ENCODE results near the gene RELA. TPM values are rescaled to one million over a fixed set of nuclear protein-coding genes. Genes with fewer than 3 reads are reported as not detected.

Gene RELA
- total RNA-seq, 2 experiments from 2014 or later = 76.7 to 79.8 TPM

DNA sequence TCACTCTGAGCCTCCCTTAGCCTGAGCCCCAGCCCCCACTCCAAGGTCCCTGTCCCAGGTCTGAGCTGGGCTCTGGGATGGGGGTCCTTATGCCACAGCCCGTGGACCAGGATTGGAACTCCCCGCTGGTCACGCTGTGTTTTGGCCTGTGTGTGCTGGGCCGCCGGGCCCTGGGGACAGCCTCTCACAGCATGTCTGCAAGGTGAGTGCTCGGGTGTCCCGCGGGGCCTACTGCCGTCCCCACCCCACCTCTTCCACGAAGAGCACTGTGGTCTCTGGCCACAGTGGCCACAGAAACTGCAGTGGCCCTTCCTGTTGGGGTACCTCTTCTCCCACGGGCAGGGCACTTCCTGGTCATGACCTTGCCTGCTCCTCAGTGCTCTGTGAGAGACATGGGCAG lies 28.3 kb downstream of the RELA start:
- Mint-ChIP-seq H3K27ac (peak overlapping the region; percentile 55), H3K27me3 (no peaks in the 10 kb centered on the region), H3K9me3 (no peaks in the 10 kb centered on the region), H3K4me1 (peaks cover 28% of the 10 kb centered on the region), H3K36me3 (ENCODE audit: low read depth) (peaks cover 17% of the 10 kb centered on the region), H3K4me3 (no peak overlapping the region)
- no peak for DNase-seq
- CTCF ChIA-PET = interaction anchor here (1.4 kb wide), 1 partner anchor 15 kb away, joined by 3 read pairs; no protein-coding TSS in a partner anchor
- POLR2A ChIA-PET = no interaction called here

DNA sequence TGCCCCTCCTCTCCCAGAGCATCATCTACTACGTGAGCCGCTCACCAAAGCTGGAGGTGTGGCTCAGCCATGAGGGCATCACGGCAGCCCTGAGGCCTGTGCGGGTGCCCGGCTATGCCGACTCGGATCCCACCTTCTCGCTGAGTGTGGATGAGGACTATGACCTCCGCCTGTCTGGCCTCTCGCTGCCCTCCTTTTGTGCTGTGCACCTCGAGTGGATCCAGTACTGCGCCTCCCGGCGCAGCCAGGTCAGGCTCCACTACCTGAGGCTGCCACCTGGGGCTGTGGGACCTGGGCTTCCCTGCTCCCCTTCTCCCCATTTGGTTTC lies 28.6 kb downstream of the RELA start:
- H3K27me3 Mint-ChIP-seq = no peaks in the 10 kb centered on the region
- no peaks in the 10 kb centered on the region for H3K9me3 Mint-ChIP-seq
- ChIA-PET POLR2A (no interaction called here), CTCF (interaction anchor here (0.6 to 1.6 kb wide), 4 partner anchors 11 to 1961 kb away, joined by 3 to 5 read pairs (median 4); no protein-coding TSS in a partner anchor)
- H3K36me3 Mint-ChIP-seq (ENCODE audit: low read depth) = peaks cover 18% of the 10 kb centered on the region
- DNase-seq = no peak
- H3K4me3 Mint-ChIP-seq = no peak overlapping the region
- H3K4me1 Mint-ChIP-seq = peaks cover 28% of the 10 kb centered on the region
- H3K27ac Mint-ChIP-seq = peak overlapping the region; percentile 55

DNA sequence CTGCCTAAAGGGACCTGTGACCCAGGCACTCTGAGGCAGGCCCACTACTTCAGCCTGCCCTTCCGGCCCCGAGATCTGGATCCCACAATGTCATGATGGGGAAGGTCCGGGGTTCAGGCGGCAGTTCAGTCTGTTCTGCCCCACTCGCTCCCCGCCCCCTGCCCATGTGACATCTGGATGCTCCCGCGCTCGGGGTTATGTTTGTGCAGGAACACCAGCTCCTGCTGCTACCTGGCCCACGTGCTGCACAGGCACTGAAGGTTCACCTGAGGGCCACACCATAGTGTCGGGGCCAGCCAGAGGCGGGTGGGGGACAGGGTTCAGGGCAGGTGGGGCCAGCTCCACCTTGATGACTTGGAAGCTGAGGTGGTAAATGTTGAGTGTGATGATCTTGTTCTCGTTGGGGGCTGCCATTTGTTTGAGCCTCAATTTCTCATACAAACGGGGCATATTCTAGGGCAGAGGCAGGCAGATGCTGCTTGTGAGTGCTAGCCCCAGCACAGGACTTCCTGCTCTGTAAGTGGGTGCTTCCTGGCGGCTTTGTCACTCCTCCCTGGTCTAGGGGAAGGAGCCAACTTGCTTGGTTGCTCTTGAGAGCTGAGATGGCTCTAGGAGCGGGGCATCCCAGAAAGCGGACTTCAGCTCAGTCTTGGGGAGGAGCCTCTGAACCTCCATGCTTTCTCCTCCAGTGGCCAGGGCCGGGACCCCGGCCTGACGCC lies 29.2 kb downstream of the RELA start:
- DNase-seq = peak; percentile 38
- CTCF ChIA-PET = interaction anchor here (0.6 to 1.6 kb wide), 6 partner anchors 9 to 1961 kb away, joined by 3 to 5 read pairs (median 4); no protein-coding TSS in a partner anchor
- H3K4me3 Mint-ChIP-seq = no peak overlapping the region

GRCh38 chr11:65630215-65630614 lies 32.5 kb downstream of the RELA start:
- H3K27ac Mint-ChIP-seq = no peak overlapping the region
- peaks cover 22% of the 10 kb centered on the region for H3K4me1 Mint-ChIP-seq
- POLR2A ChIA-PET = no interaction called here

More for the DNA sequence above, 29.2 kb downstream of the RELA start:
- H3K27me3 Mint-ChIP-seq = no peaks in the 10 kb centered on the region
- H3K36me3 Mint-ChIP-seq (ENCODE audit: low read depth) = peaks cover 18% of the 10 kb centered on the region
- peak overlapping the region; percentile 55 for H3K27ac Mint-ChIP-seq
- peaks cover 28% of the 10 kb centered on the region for H3K4me1 Mint-ChIP-seq
- POLR2A ChIA-PET = no interaction called here
- no peaks in the 10 kb centered on the region for H3K9me3 Mint-ChIP-seq

GRCh38 chr11:65629579-65629978 lies 33.1 kb downstream of the RELA start:
- DNase-seq = no peak
- no peaks in the 10 kb centered on the region for H3K27me3 Mint-ChIP-seq
- no peak overlapping the region for H3K27ac Mint-ChIP-seq
- no peaks in the 10 kb centered on the region for H3K9me3 Mint-ChIP-seq
- ChIA-PET CTCF (no interaction called here), POLR2A (interaction anchor here (0.5 kb wide), 1 partner anchor 19 kb away, joined by 3 read pairs; no protein-coding TSS in a partner anchor)
- H3K4me3 Mint-ChIP-seq = no peak overlapping the region
- H3K36me3 Mint-ChIP-seq (ENCODE audit: low read depth) = peaks cover 23% of the 10 kb centered on the region
- H3K4me1 Mint-ChIP-seq = peaks cover 18% of the 10 kb centered on the region

More at GRCh38 chr11:65630215-65630614, 32.5 kb downstream of the RELA start:
- CTCF ChIA-PET = no interaction called here
- peaks cover 24% of the 10 kb centered on the region for H3K36me3 Mint-ChIP-seq (ENCODE audit: low read depth)
- no peaks in the 10 kb centered on the region for H3K27me3 Mint-ChIP-seq
- H3K9me3 Mint-ChIP-seq = no peaks in the 10 kb centered on the region
- H3K4me3 Mint-ChIP-seq = no peak overlapping the region
- DNase-seq = no peak

DNA sequence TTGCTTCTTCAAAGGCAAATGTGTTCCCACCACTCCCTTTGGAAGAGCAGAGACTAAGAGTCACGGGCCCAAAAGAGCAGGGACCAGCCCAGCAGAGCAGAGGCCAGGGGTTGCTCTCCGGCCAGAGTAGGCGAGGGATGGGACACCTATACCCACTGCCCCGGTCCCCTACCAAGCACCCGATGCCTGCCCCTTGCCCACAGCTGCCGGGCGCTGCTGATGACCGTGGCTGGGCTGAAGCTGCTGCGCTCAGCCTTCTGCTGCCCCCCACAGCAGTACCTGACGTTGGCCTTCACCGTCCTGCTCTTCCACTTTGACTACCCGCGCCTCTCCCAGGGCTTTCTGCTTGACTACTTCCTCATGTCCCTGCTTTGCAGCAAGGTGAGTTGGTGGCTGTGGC lies 35.5 kb downstream of the RELA start:
- Mint-ChIP-seq H3K36me3 (ENCODE audit: low read depth) (peaks cover 19% of the 10 kb centered on the region), H3K4me1 (peaks cover 4% of the 10 kb centered on the region), H3K9me3 (no peaks in the 10 kb centered on the region), H3K27me3 (no peaks in the 10 kb centered on the region), H3K4me3 (no peak overlapping the region), H3K27ac (no peak overlapping the region)
- ChIA-PET CTCF (interaction anchor here (1.3 to 2.2 kb wide), 3 partner anchors 10 to 12 kb away, joined by 3 to 7 read pairs (median 7); no protein-coding TSS in a partner anchor), POLR2A (no interaction called here)
- DNase-seq = no peak

GRCh38 chr11:65625628-65626342 lies 36.9 kb downstream of the RELA start:
- CTCF ChIA-PET = interaction anchor here (0.8 to 1.7 kb wide), 10 partner anchors 8 to 193 kb away, joined by 3 to 8 read pairs (median 4); partner anchors contain the start of genes KAT5 and SIPA1
- Mint-ChIP-seq H3K4me1 (peaks cover 4% of the 10 kb centered on the region), H3K9me3 (no peaks in the 10 kb centered on the region), H3K27ac (no peak overlapping the region), H3K36me3 (ENCODE audit: low read depth) (peaks cover 29% of the 10 kb centered on the region), H3K4me3 (no peak overlapping the region), H3K27me3 (no peaks in the 10 kb centered on the region)
- peak; percentile 62 for DNase-seq
- POLR2A ChIA-PET = no interaction called here

GRCh38 chr11:65624931-65625627 lies 37.6 kb downstream of the RELA start:
- no peak for DNase-seq
- H3K27me3 Mint-ChIP-seq = no peaks in the 10 kb centered on the region
- peaks cover 4% of the 10 kb centered on the region for H3K4me1 Mint-ChIP-seq
- H3K4me3 Mint-ChIP-seq = no peak overlapping the region
- CTCF ChIA-PET = interaction anchor here (0.8 to 1.7 kb wide), 9 partner anchors 8 to 193 kb away, joined by 3 to 8 read pairs (median 4); partner anchors contain the start of genes KAT5 and SIPA1
- H3K36me3 Mint-ChIP-seq (ENCODE audit: low read depth) = peaks cover 29% of the 10 kb centered on the region
- H3K27ac Mint-ChIP-seq = peak overlapping the region; percentile 19
- POLR2A ChIA-PET = no interaction called here
- no peaks in the 10 kb centered on the region for H3K9me3 Mint-ChIP-seq

- H3K4me1 Mint-ChIP-seq = peaks cover 8% of the 10 kb centered on the region
These were observed 38.7 kb downstream of the RELA start for GRCh38 chr11:65623852-65624616.

GRCh38 chr11:65623177-65623576 lies 39.5 kb downstream of the RELA start:
- Mint-ChIP-seq H3K36me3 (ENCODE audit: low read depth) (peaks cover 35% of the 10 kb centered on the region), H3K4me3 (no peak overlapping the region), H3K27me3 (no peaks in the 10 kb centered on the region), H3K27ac (no peak overlapping the region), H3K9me3 (no peaks in the 10 kb centered on the region), H3K4me1 (peaks cover 9% of the 10 kb centered on the region)
- DNase-seq = no peak
- POLR2A ChIA-PET = no interaction called here
- CTCF ChIA-PET = interaction anchor here (0.7 to 1.2 kb wide), 3 partner anchors 10 to 263 kb away, joined by 3 to 4 read pairs (median 4); partner anchors contain the start of gene SIPA1

More at GRCh38 chr11:65623852-65624616, 38.7 kb downstream of the RELA start:
- Mint-ChIP-seq H3K4me3 (no peak overlapping the region), H3K9me3 (no peaks in the 10 kb centered on the region), H3K36me3 (ENCODE audit: low read depth) (peaks cover 32% of the 10 kb centered on the region), H3K27ac (no peak overlapping the region), H3K27me3 (no peaks in the 10 kb centered on the region)
- POLR2A ChIA-PET = no interaction called here
- no peak for DNase-seq
- CTCF ChIA-PET = interaction anchor here (0.7 to 1.1 kb wide), 3 partner anchors 9 to 262 kb away, joined by 3 to 4 read pairs (median 3); no protein-coding TSS in a partner anchor

GRCh38 chr11:65622011-65622410 lies 40.7 kb downstream of the RELA start:
- Mint-ChIP-seq H3K27me3 (no peaks in the 10 kb centered on the region), H3K4me3 (no peak overlapping the region), H3K27ac (no peak overlapping the region), H3K9me3 (no peaks in the 10 kb centered on the region), H3K4me1 (peaks cover 18% of the 10 kb centered on the region), H3K36me3 (ENCODE audit: low read depth) (peaks cover 32% of the 10 kb centered on the region)
- DNase-seq = no peak
- ChIA-PET CTCF (interaction anchor here (0.6 kb wide), 1 partner anchor 194 kb away, joined by 4 read pairs; no protein-coding TSS in a partner anchor), POLR2A (no interaction called here)

- Mint-ChIP-seq H3K4me1 (peaks cover 23% of the 10 kb centered on the region), H3K27ac (no peak overlapping the region), H3K9me3 (no peaks in the 10 kb centered on the region), H3K27me3 (no peaks in the 10 kb centered on the region), H3K4me3 (no peak overlapping the region), H3K36me3 (ENCODE audit: low read depth) (peaks cover 37% of the 10 kb centered on the region)
- ChIA-PET CTCF (no interaction called here), POLR2A (no interaction called here)
- no peak for DNase-seq
These were observed 41.3 kb downstream of the RELA start for GRCh38 chr11:65621460-65621859.

All from activated CD4-positive, alpha-beta T cell treated with anti-CD3 and anti-CD28 coated beads, Interleukin-2, amount 10 ng/mL, durations not matched to agents 7 days and 5 days (primary cell).